Gastrocnemius medialis (tissue), 4 donors: Measurements from ENCODE around the gene BIK. TPM values are rescaled to one million over a fixed set of nuclear protein-coding genes. Genes with fewer than 3 reads are reported as not detected.

Experiments
- ATAC-seq, 2 donors: fragments of 150-250 bp; one replicate each; pipeline ENCODE4 v1.9.1; 2016
- DNase-seq, 2 donors: peaks; one replicate each; pipeline ENCODE4 v3.0.0-alpha.2; 2019
- H3K27ac ChIP-seq, 4 donors: fragments of 200-600 bp; sonication (generic); 1 replicate in 1 of 4; 2 replicates in 3 of 4; pipeline ENCODE4 v1.5.1; 2016 to 2018; ENCODE audit warnings: mild to moderate bottlenecking in 2 of 4, moderate library complexity in 1 of 4
- H3K27me3 ChIP-seq, 3 donors: fragments of 200-600 bp; sonication (generic) in 2 of 3; 1 replicate in 1 of 3; 2 replicates in 2 of 3; pipeline versions ENCODE4 v1.5.1 to v1.6.0; 2016 to 2019; ENCODE audit warnings: mild to moderate bottlenecking in 1 of 3, moderate library complexity in 1 of 3
- H3K36me3 ChIP-seq, 2 donors: fragments of 200-600 bp; sonication (generic) in 1 of 2; one replicate each; pipeline ENCODE4 v1.5.1; 2017 to 2018
- H3K4me1 ChIP-seq, 2 donors: fragments of 200-600 bp; sonication (generic) in 1 of 2; one replicate each; pipeline ENCODE4 v1.5.1; 2016 to 2017; ENCODE audit warnings: mild to moderate bottlenecking in 2 of 2
- H3K4me3 ChIP-seq, 4 donors: fragments of 200-600 bp; sonication (generic) in 3 of 4; 1 replicate in 1 of 4; 2 replicates in 3 of 4; pipeline ENCODE4 v1.5.1; 2016 to 2019; ENCODE audit warnings: mild to moderate bottlenecking in 2 of 4
- H3K9me3 ChIP-seq, 3 donors: fragments of 200-600 bp; sonication (generic) in 2 of 3; 1 replicate in 1 of 3; 2 replicates in 2 of 3; pipeline ENCODE4 v1.5.1; 2016 to 2019
- CTCF ChIP-seq, 5 experiments: fragments of 450-650 bp in 3 of 5; fragments of 200-600 bp in 2 of 5; sonication (generic) in 2 of 5; IDR thresholded peaks in 4 of 5; conservative IDR thresholded peaks in 1 of 5; 1 replicate in 4 of 5; 2 replicates in 1 of 5; pipeline ENCODE4 v1.5.1; 2016 to 2019; ENCODE audit warnings: antibody characterized with exemption in 5 of 5, mild to moderate bottlenecking in 3 of 5, moderate library complexity in 3 of 5
- POLR2A ChIP-seq, 2 donors: fragments of 450-650 bp; IDR thresholded peaks; one replicate each; pipeline ENCODE4 v1.6.1; 2017; ENCODE audit warnings: antibody characterized with exemption in 2 of 2, mild to moderate bottlenecking in 2 of 2, moderate library complexity in 2 of 2
- in situ Hi-C, 4 donors: fragments of 200-750 bp; cut with MboI; loops; one replicate each; pipeline versions ENCODE4 v1.15.0 to v1.8.0; 2017; ENCODE audit warnings: low sequenced_read_pairs in 4 of 4
- intact Hi-C: fragments of 100-400 bp; cut with DNase I; formaldehyde crosslinking; loops from one replicate; pipeline ENCODE4 v1.15.1; 2023; ENCODE audit warnings: low total_unique reads
- total RNA-seq, 4 donors: library from RNA; depleted of rRNA; stranded (reverse); fragments of >200 nt; gene quantifications; one replicate each; pipeline versions ENCODE4 v1.1.0 to v1.2.3, GENCODE V29; 2016

Gene BIK
- total RNA-seq, 4 donors from 2014 or later = not detected

GRCh38 chr22:43156413-43156812 lies 45.9 kb downstream of the BIK start:
- Histone ChIP-seq H3K9me3 (no peaks in the 10 kb centered on the region), H3K4me3 (no peak overlapping the region), H3K36me3 (no peaks in the 10 kb centered on the region), H3K4me1 (peaks cover 13 to 22% of the 10 kb centered on the region in 2 donors), H3K27me3 (no peaks in the 10 kb centered on the region), H3K27ac (no peak overlapping the region)
- TF ChIP-seq POLR2A (IDR thresholded peaks at IDR 0.05) (no peak), CTCF (IDR thresholded peaks at IDR 0.05 in 4 of 5, conservative IDR thresholded peaks at IDR 0.05 in 1 of 5) (no peak)
- ATAC-seq (no peak), DNase-seq (no peak)
- intact Hi-C loops (no loop called here), in situ Hi-C loops (no loop called here)

GRCh38 chr22:43157874-43158546 lies 47.5 kb downstream of the BIK start:
- in situ Hi-C loops (no loop called here), intact Hi-C loops (no loop called here)
- Histone ChIP-seq H3K9me3 (no peaks in the 10 kb centered on the region), H3K27me3 (no peaks in the 10 kb centered on the region), H3K36me3 (peaks cover 0 to 10% of the 10 kb centered on the region in 2 donors), H3K27ac (no peak overlapping the region), H3K4me3 (no peak overlapping the region), H3K4me1 (peaks cover under 1 to 7% of the 10 kb centered on the region in 2 donors)
- TF ChIP-seq CTCF (IDR thresholded peaks at IDR 0.05 in 4 of 5, conservative IDR thresholded peaks at IDR 0.05 in 1 of 5) (no peak), POLR2A (IDR thresholded peaks at IDR 0.05) (no peak)
- DNase-seq (no peak), ATAC-seq (no peak)

GRCh38 chr22:43158778-43159483 lies 48.4 kb downstream of the BIK start:
- Histone ChIP-seq H3K27ac (no peak overlapping the region), H3K36me3 (peaks cover 0 to 11% of the 10 kb centered on the region in 2 donors), H3K4me1 (peaks cover 0 to 7% of the 10 kb centered on the region in 2 donors), H3K27me3 (no peaks in the 10 kb centered on the region), H3K4me3 (no peak overlapping the region), H3K9me3 (no peaks in the 10 kb centered on the region)
- no peak for ATAC-seq
- no peak for DNase-seq
- no peak for TF ChIP-seq CTCF (IDR thresholded peaks at IDR 0.05 in 4 of 5, conservative IDR thresholded peaks at IDR 0.05 in 1 of 5)
- no peak for TF ChIP-seq POLR2A (IDR thresholded peaks at IDR 0.05)
- intact Hi-C loops (no loop called here), in situ Hi-C loops (no loop called here)

GRCh38 chr22:43159484-43160178 lies 49.1 kb downstream of the BIK start:
- Histone ChIP-seq H3K27ac (no peak overlapping the region), H3K4me1 (peaks cover 0 to 3% of the 10 kb centered on the region in 2 donors), H3K4me3 (no peak overlapping the region), H3K27me3 (no peaks in the 10 kb centered on the region), H3K9me3 (no peaks in the 10 kb centered on the region), H3K36me3 (peaks cover 0 to 11% of the 10 kb centered on the region in 2 donors)
- TF ChIP-seq POLR2A (IDR thresholded peaks at IDR 0.05) = no peak
- no peak for TF ChIP-seq CTCF (IDR thresholded peaks at IDR 0.05 in 4 of 5, conservative IDR thresholded peaks at IDR 0.05 in 1 of 5)
- ATAC-seq = no peak
- no peak for DNase-seq
- intact Hi-C loops (no loop called here), in situ Hi-C loops (no loop called here)
